ENCODE data around the gene LRP5.

DNA sequence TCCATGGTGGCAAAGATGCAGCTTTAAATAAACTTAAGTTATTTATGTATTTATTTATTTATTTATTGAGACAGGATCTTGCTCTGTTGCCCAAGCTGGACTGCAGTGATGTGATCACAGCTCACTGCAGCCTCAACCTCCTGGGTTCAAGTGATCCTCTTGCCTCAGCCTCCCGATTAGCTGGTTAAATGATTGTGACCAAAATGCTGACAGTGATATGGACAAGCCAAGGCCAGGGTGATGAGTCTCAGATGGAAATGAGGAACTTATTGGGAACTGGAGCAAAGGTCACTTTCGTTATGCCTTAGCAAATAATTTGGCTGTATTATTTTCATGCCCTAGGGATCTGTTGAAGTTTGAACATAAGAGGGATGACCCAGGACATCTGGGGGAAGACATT, 9.3 kb upstream of the LRP5 start:
- no peak for TF ChIP-seq CTCF (IDR thresholded peaks at IDR 0.05; ENCODE audit: insufficient read depth, low read length, poor library complexity, severe bottlenecking)
- TF ChIP-seq EZH2phosphoT487 (conservative IDR thresholded peaks at IDR 0.05; ENCODE audit: low read length) = no peak
